Measurements from ENCODE around the gene ACADSB.

Gene ACADSB

DNA sequence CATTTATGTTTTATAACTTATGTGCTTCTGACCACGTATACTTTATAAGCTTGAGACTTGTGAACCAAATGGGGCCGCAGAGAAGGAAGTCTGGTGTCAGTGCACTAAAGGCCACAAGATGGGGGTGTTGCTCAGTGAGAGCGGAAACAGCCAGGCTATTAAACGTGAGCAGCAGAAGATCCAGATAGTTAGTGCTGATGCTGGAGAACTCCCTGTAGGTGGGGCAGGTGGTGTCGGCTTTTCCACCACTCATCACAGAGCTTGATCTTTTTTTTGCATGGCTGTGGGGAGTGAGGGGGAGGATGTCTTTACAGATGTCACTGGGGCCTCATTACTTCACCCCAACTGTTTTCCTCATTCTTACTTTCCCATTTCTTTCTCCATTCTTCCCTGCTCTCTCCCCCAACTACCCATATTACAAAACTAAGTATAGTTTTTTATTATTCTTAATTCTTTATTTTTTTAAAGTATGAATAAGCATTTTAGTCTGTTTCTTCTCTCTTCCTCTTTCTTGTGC, 34.7 kb downstream of the ACADSB start:
- DNase-seq: peak; percentile 57

DNA sequence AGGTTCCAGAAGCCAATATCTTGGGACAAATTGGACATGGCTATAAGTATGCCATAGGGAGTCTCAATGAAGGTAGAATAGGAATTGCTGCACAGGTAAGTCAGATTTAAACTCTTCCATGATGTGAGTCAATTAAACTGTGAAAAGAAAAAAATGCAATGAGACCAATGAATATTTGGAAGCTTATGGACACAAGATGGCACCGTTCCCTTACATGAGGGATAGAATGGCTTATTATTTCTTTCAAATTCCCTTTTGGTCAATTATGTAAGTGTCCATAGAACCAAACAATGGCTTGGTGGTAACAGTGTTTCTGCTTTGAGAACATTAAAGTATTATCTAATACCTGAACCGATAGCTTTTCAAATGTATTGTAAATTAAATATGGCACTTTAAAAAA, 35.6 kb downstream of the ACADSB start:
- DNase-seq: no peak

DNA sequence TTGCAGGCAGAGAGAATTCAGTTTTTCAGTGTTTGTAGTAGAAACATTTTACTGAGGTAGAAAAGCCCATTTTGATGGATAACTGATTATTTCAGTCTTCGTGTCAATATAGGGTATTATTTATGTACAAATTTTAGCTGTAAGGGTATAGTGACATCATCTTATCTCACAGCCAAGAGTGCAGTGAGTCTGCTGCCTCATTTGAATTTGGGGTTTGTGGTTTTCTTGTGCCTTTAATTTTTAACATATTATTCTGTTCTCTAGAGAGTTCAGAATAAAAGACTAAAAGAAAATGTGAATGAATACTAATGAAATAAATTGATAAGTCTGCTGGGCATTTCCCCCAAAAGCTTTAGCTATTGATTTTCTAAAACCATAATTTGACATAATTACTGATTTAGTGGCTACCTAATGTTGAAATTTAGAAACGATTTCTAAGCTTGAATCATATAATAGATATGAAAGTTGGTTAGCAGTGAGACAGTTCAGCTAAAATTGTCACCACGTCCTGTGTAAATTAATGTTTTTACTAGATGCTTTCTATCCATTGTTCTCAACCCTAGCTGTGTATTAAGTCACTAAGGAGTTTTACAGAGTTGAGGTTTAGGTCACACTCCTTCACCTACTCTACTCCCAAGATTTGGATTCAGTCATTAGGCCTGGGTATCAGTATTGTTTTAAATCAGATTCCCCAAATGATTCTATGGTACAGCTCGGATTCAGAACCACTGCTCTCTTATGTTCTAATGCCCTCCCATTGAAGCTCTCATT, 37.3 kb downstream of the ACADSB start:
- DNase-seq: no peak

DNA sequence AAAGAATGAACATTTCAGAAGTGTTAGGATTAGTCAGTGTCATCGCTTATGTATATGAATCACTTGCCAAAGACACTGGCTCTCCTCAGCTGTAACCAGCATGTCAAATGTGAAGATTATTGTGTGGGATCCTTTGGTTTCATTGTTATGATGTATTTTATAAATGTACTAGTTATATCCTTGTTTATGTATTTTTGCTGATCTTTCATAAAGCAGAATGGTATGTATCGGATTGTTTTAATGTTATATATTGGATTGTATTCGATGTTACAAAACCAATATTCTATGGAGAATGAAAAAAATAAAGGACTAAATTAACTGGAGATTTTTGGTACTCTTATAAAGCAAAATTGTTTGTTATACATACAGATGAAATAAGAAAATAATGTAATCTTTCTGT, 49.2 kb downstream of the ACADSB start:
- no peak for DNase-seq

DNA sequence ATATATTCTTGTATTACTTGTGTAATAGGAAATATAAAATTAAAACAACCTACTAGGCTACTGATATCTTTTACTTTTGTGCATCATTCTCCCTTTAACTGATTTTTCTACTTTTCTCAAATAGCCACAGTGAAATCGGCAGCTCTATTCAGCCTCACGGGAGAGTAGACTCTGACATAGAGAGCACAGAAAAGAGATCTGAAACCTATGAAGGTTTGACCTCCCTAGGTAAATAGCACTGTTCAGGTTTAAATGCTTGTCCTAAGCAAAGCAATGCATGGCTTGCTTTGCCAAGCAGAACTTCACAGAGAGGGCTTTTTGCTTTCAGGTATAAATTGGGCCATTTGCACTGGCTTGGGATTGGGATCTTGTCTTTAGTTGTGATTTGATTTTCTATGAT, 53.1 kb downstream of the ACADSB start:
- no peak for DNase-seq

DNA sequence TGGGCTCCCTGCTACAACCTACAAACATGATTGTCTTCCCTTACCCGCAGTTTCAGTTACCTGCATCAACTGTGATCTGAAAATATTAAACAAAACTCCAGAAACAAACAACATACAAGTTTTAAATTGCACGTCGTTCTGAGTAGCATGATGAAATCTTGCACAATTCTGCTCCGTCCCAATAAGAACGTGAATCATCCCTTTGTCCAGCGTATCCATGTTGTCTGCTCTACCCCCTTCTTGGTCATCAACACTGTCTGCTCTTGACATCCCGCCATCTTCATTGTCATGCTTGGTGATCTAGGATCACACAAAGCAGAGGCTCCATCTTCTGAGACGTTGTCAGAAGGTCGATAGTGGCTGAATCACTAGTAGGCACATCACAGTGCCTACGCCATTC, 53.9 kb downstream of the ACADSB start:
- DNase-seq: no peak

DNA sequence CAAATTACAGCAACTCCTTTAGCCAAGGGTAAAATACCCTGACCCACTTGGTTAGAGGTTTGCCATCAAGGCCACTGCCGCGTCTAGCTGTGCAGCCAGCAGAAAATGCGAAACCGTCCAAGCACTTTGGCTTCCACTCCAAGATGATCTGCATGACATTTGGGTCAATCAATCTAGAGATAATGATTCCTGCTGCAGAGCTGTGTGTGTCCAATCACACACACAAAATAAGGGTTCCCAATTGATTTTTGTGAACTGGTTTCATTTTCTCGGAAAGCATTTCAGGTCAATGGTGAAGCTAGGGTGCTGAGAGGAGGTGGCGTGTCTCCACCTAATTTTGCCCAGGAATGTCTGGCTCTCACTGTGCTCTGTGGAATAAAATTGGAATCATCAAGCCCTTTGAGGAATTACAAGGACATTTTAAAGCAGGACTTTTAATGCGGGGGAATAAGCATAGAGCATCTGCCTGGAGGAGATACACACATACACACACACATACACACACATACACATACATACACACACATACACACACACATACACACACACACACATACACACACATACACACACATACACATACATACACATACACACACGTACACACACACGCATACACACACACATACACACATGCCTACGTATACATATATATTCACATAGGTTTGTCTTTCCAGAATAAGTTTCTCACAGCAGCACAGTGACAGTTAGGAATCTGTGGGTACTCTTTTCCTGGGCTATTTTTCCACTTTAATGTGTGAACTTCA, 59.5 kb downstream of the ACADSB start:
- DNase-seq: no peak

DNA sequence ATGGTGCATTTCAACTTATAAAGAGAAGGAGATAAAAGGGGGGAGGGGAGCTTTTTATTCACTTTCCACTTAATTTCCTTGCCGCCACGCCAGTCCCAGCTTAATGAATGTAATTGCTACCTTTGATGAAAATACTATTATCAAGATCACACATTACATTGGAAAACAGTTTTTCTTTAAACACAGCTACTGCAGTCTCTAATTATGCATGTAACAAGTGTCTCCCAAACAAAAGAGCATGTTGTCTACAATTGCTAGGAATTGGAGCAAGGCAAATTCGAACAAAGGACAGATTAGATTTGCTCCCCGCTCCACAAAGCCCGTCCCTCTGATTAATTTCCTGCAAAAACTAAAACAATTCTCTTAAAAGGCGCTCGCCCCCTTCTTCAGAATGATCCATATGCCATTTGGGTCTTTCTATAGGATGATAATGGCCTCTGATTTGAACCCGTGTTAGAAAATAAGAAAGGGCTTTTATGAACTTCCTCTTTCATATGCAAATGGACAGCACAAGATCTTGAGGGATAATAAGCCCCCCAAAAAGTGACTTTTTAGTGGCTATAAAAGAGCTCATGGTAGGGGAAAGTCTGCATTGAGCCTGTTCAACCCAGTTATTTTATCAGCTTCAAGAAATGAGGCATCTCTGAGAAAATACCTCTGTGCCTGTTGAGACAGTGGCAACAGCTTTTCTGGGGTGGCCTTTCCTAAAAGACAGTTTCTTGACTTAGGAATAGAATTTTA, 60.6 kb downstream of the ACADSB start:
- no peak for DNase-seq

DNA sequence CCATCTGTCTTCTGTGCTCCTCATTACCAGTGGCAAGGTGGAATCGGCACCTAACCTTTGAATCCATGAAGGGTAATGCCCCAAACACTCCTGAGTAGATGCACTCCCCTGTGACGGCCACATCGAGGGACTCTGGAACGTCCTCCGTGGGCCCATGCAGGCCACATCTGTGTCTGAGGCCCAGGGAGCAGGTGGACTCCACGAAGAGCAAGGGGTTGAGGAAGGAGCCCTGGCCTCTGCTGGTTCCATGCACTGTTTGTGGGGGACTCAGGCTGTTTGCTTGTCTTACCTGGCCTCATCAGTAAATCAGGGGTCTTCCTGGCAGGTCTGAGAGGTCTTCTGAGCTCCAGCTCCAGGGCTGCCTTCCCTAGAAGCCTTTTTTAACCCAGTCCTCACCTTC, 64.4 kb downstream of the ACADSB start:
- no peak for DNase-seq

DNA sequence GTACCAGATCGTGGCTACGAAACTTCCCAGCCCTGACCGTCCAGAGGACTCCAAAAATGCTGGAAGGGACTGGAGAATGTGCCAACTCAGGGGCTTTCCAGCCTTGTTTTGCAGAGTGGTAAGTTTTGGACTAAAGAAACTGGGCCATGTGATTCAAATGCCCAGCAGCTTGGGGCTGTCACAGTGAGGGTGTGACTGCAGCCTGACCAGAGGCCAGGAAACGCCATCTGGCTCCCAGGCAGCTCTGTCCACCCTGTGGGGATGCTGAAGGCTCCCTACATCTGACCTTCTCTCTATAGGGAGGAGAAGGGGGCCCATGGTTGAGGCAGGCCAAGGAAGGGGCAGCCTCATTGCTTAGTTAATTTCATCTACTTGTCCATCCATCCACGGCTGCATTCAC, 65.4 kb downstream of the ACADSB start:
- DNase-seq: no peak

DNA sequence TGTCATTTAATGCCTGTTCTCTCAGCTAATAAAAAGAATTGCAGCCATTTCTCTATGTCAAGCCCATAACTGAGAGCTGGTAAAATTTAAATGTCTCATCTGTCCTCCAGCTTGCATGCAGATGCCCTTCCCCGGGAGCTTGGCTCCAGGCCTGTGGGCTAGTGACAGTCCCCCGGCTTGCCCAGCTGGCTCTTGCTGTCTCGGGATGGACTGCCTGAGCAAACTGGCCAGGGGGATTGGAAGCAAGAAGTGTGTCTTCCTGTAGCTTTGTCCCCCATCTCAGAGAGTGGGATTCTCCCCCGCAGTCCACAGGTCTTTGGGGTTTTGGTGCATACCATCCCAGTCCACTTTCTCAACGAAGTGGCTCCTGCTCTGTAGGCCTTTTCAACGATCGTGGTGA, 73.1 kb downstream of the ACADSB start:
- DNase-seq: no peak

DNA sequence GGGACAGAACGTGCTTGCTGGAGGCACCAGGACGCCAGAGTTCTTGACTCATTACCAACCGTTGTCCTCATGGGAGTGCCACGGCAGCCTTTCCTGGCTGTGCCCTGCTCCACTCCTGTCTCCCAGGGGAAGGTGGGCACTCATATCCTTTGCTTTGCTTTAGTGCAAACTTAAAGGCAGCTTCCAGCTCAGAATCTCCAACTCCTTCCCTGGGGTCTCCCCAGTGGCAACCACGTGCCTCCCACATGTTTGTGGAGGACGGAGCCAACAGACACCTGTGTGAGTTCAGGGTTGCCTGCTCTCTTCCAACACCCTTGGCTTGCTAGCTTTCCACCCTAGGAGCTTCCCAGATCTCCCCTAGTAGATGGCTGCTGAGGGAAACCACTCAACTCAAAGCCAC, 75.0 kb downstream of the ACADSB start:
- DNase-seq: no peak

DNA sequence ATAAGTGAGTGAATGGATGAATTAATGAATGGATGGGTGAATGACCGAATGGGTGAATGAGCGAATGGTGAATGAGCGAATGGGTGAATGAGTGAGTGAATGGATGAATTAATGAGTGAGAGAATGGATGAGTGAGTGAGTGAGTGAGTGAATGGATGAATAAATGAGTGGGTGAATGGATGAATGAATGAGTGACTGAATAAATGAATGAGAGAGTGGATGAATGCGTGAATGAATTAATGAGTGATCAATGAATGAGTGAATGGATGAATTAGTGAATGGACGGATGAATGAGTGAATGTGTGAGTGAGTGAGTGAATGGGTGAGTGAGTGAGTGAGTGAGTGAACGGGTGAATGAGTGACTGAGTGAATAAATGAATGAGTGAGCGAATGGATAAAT, 77.5 kb downstream of the ACADSB start:
- DNase-seq: no peak

DNA sequence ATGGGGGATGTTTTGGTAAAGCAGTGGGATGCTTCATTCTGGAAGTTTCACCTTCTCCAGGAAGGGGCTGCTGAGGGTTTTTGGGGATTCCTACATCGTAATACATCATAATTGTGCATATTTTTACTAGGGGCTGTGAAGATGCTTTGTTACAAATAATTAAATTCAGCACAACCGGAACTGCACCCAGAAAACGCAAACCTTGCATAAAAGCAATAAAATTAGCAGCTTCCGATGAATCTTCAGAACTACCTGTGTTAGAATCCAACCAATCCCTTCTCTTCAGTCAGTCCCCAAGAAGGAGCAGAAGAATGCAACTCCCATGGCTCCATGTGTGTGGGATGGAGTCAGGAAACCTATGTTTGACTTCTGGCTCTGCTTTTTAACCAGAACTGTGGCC, 78.5 kb downstream of the ACADSB start:
- no peak for DNase-seq

DNA sequence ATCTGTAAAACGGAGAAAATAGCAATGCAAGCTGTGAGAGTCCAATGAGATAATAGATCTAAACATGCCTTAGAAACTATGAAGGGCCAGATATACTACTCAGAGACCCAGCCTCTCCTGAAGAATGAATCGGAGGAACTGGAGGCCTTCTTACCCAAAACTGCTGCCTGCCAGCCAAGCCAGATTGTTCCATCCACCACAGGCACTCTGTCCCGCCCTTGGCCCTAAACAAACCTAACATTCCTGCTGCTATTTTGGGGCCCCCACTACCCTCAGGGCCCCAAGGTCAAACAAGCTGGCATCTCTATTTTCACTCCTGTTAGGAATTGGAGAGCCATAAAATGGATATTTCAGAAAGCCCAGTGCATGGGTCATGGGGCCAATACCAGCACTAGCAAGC, 79.0 kb downstream of the ACADSB start:
- no peak for DNase-seq

DNA sequence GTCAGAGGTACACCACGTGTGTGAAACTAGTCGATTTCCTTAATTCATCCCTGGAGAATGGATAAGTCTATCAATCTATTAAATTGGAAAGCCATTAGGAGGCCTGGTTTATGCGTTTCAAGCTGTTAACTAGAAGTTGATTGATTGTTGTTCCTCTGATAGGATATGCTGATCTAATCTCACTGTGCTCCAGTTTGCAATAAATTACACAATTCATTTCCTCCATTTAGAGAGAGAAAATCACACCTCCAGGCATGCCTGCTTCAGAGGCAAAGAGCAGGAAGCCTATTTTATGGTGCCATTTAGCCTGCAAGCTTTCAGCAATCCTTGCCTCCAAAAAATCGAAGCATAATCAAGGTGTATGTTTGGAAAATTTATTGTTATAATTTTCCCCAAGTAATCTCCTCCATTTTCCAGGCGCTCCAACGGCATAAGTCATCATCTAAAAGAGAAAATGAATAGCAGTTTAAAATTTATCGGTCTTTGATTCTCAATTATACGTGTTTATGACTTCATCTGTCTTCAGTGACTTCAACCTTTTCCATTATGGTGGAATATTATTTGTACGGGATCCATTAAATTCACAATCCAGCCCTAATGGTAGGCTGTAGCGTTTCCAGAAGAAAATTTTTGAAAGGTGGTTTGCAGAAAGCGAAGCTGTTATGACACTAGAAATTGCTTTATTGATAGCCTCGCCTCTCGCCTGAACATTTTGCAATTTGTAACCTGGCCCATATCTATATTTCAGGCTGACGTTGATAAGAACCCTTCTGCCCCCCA, 84.0 kb downstream of the ACADSB start:
- no peak for DNase-seq

DNA sequence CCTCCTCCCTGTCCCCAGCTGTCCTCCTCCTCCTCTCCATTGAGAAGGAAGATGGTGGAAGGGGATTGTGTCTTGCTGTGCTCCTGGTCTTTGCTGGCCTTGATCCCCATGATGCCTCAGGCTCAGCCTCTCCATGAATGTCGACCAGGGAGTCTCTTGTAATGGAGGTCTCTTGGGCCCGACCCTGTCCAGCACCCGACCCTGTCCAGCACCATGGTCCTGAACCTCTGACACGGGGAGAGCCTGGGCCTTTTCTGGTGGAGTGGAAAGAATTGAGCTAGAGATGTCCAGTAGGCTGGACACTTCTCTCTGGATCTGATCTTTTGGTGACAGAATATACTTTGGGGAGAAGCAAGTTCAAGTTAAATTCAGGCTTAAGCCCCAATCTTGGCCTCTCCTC, 84.7 kb downstream of the ACADSB start:
- no peak for DNase-seq

DNA sequence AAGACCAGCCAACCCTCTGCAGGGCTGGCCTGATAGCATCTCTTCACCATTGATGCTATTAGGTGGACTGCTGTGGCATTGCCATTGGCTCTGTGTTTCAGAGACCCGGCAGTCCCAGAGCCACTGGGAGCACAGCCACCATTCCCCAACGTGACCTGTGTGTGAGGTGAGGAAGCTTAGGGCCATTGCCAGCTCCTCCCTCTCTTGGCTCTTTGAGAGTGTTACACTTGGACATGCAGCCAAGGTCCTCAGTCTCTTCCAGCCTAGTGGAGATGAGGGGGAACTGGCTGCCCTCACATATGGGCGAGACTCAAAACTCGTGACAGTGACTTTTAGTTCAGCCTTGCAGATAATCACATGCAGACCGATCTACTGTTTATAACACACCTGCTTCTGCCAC, 87.6 kb downstream of the ACADSB start:
- no peak for DNase-seq

DNA sequence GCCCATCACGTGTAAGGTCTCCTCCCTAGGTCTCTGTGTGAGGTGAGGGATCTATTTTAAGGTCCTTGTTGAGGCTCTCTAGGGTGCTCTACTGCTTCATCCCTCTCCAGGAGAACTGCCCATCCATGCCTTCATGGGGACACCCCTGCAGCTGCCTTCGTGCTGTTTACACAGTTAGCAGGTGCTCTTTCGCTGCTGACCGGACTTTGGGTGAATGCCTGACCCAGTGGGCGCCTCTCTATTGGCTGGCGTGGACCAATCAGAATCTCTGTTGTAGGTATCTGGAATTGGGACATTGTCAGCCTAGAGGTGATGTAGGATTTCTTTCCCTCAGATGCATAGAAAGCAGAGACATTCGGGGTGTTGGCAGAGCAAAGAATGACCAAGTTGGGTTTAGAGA, 88.2 kb downstream of the ACADSB start:
- no peak for DNase-seq

DNA sequence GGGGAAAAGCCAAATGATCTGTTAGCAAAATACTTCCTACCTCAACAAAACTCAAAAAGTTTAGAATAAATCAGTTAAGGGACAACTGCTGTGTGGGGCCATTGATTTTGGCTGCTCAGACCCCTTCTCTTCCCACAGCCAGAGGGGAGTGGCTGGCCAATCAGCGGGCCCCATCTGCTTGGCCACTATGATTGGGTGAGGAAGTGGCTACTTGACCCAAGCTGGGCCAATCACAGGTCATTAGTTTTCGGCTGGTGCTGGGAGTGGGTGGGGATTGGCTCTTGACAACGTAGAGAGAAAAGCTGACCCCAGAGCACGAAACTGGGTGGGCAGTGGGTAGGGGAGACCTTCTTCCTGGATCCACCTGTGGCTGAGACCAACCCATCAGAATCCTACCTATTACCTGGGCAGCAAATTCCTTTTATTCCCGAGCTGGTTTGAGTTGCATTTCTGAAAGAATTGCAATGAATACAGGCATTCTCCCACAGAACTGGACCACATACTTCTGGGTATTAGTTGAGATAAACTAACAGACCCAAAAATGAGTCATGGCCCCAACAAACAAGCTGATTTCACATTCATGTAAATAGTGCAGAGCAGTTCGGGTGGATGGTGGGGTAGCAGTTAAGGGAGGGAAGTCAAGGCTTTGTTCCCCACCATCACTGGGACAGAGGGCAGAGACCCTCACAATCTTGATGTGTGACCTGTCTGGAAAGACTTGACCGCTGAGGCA, 91.4 kb downstream of the ACADSB start:
- no peak for DNase-seq

DNA sequence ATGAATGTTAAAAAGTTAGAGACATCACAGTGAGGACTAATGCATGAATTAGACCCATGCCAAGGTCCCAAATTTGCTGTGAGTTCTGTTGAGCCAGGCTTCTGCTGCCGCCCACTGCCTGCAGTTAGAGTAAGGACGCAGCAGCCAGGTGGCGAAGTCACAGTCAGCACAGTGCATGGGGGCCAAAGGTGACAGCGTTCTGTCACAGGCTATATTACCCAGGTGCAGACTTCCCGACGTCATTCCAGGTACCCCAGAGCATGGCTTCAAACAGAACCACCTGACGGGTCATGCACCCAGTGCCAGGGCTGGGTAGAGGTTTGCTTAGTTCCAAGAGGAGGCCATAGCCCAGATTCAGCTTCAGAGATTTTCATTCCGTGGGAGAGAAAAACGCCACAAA, 93.1 kb downstream of the ACADSB start:
- no peak for DNase-seq

DNA sequence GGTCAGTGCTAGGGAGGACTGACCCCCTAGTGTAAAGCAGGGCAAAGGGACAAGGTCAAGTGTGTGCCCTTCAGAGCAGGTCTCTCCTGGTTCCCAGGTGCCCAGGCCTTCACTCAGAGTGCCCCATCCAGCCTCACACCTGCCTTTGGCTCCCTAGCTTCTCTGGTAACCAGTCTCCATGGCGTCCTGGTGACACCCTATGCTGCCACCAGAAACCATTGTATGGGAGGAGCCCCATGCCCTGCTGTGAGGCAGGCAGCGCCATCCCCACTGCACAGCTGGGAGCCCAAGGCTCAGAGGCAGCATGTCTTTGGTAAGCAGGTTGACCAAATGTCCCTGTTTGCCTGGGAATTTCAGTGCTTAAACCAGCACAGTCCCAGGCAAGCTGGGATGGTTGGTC, 93.9 kb downstream of the ACADSB start:
- DNase-seq: no peak

Data from CD4-positive, alpha-beta T cell treated with Interleukin-10 for 1 hour (primary cell).